Suppressor macrophage treated with lipopolysaccharide for 4 hours (primary cell): ENCODE results near the gene EXOSC2.

ENCODE experiments used
- DNase-seq: peaks from one replicate; pipeline ENCODE4 v3.0.0-alpha.2; 2020

Gene EXOSC2, protein sequence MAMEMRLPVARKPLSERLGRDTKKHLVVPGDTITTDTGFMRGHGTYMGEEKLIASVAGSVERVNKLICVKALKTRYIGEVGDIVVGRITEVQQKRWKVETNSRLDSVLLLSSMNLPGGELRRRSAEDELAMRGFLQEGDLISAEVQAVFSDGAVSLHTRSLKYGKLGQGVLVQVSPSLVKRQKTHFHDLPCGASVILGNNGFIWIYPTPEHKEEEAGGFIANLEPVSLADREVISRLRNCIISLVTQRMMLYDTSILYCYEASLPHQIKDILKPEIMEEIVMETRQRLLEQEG

DNA sequence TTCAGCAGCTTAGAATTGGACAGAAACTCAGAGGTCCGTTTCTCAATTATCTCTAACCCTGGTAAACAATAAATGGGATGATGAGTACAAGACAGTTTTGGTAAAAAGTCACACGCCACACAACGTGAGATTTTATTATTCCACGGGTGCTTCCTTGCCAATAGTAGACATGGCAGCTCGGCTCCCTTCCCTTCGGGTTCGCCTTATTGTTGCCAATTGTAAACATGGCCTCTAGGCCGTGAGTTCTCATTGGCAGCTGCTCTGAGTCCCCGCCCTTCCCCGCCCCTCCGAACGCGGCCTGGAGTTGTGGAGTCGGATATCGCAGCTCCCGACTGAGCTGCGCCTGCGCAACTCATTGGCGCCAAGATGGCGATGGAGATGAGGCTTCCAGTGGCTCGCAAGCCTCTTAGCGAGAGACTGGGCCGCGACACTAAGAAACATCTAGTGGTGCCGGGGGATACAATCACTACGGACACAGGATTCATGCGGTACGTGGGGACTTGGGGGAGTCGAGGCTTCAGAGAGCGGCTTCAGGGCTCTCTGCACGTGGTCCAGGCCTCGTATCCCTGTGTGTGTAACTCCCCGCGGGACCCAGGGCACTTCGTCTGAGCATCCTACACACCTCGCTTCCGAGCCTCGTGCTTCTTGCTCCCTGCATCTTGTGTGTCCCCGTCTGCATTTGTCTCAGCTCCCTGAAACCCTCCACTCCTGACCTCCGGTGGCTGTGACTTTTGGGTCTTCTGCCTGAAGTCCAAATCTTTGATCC lies at the start of gene EXOSC2:
TSS of gene EXOSC2 (plus strand) at position 355 of the 766 bp plus-strand sequence. CDS start at position 367, 12 bp downstream.
- peak; percentile 99 for DNase-seq

- DNase-seq, result no peak
Measured at GRCh38 chr9:130651221-130651620, 42.4 kb upstream of the EXOSC2 start.

GRCh38 chr9:130651752-130652151 lies 41.8 kb upstream of the EXOSC2 start:
- no peak for DNase-seq

DNA sequence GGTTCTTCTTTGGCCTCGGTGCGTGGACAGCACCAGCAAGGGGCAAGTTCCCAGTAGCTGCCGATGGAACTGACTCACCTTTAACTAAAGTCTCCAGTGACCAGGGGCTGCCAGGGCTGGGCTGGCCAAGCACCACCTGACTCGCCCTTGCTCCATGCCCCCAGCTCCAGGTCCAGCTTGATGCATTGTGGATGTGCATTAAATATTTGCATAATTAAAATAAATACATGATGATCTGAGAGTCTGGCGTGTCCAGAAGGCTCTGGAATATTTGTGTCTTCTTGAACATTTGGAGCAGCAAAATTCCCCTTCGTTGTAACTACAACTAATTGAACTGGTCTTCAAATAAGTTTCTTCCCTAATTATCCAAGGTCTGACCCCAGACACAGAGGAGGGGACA lies 38.7 kb upstream of the EXOSC2 start:
- no peak for DNase-seq

- no peak for DNase-seq
Measured at GRCh38 chr9:130658893-130659698, 34.5 kb upstream of the EXOSC2 start.

- no peak for DNase-seq
Measured at GRCh38 chr9:130659699-130660248, 33.8 kb upstream of the EXOSC2 start.

DNA sequence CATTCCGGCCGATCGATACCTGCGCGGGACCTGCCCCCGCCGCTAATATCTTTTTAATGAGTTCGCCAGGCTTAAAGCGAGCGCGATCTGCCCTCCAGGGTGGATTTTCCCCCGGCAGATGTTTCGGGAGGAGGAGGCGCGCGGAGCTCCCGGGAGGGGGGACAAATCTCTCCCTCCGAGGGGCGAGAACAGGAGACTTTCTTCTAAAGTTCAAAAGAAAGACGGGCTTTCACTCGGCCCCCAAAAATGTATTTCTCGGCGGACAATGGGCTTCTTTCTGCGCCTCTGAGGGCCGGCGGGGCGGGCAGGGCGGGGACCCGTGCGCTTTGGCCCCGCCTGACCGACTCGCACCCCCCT lies 33.3 kb upstream of the EXOSC2 start:
- no peak for DNase-seq

GRCh38 chr9:130660683-130661450 lies 32.7 kb upstream of the EXOSC2 start:
- DNase-seq, result no peak

DNA sequence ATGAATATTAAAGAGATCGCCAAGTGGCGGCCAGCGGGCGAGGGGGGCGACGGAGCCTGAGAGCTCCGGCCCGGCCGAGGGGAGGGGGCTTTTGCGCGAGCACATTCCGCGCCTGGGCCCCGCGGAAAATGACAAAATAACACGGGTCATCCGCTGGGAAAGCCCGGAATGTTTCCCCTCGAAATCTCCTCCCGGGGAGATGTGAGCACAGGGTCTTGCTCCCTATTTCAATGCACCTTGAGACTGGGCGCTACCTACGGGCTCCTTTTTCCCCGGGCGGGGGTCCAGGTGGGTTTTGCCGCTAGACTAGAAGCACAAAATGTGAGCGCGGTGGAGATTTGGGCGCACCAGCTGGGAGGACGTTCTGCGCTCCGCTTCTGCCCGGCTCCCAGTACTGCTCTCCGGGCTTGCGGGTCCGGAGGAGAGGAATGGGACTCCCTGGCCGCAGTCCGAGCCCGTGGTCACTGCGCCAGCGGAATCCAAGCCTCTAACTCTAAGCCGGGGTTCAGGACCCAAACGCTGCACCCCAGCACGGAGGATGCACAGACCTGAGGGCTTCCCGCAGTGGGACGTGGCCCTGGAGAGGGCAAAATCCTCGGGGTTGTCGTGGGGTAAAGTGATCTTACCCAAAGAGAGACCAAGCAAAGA lies 32.0 kb upstream of the EXOSC2 start:
- no peak for DNase-seq

- DNase-seq, result no peak
Measured at GRCh38 chr9:130662099-130662969, 31.2 kb upstream of the EXOSC2 start.

- no peak for DNase-seq
Measured at GRCh38 chr9:130662970-130663257, 30.7 kb upstream of the EXOSC2 start.

DNA sequence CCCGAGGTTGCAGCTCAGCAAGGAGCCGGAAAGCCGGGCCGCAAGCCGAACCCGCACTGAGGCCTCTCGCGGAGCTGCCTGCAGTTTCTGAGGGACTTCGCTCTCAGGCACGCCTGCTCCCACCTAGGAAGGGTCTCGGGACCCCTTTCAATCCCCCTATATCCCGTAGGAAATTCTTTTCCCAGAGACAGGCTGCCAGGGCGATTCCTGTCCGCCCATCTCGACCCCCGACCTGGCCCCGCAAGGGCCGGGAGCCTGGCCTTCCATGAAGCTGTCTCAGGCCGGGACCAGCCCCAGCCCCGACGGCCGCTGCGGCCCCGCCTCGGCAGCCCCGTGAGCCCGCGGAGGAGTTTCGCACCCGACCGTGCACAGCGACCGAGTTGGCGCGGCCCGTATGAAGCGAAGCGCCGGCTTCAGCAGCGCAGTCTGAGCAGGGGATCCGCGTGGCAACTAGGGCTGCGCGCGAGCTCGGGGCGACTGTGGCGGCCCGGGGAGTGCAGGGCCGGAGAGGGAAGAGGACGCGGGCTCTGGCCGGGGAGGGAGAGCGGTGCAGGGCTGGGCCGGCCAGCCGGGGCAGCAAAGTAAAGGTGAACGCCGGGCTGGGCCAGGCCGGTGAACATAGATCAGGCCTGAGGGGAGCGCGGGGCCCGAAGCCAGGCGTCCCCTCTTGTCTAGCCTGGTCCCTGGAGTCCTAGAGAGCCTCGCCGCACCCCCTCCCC lies 30.2 kb upstream of the EXOSC2 start:
- DNase-seq, result no peak

DNA sequence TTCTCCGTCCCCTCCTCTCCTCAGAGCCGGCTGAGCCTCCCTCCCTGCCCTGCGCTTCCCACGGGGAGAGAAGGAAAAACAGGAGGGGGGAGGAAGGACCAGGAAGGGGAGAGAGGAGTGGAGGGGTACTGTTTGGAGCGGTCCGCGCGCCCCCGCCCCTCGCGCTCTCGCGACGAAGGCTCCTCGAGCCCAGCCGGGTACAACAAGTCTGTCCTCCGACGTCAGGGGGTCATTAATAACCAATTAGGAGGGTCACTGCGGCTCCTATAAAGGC lies 29.7 kb upstream of the EXOSC2 start:
- DNase-seq, result no peak

- no peak for DNase-seq
Measured at GRCh38 chr9:130664251-130665028, 29.1 kb upstream of the EXOSC2 start, which contains the start of gene PRDM12. Gene PRDM12, plus strand, starts transcription at chr9:130664594. Its CDS starts 60 bp downstream, at chr9:130664654.

DNA sequence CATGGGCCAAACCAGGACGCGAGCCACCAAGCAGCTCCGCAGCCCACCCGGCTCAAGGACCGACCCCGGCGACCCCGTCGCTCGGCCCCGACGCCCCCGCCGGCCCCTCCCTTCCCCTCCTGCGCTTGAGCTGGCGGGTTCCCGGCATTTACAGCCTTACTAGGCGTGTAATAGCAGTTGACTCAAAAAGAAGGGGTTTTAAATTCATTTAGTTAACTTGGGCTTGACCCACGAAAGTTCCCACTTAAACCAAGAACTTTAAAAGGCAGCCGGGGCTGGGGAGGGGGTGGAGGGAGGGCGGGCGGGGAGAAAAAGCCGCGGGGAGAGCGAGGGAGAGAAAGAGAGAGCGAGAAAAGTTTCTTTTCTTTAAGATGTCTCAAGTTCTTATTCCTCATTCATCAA lies 28.6 kb upstream of the EXOSC2 start:
- DNase-seq, result no peak

DNA sequence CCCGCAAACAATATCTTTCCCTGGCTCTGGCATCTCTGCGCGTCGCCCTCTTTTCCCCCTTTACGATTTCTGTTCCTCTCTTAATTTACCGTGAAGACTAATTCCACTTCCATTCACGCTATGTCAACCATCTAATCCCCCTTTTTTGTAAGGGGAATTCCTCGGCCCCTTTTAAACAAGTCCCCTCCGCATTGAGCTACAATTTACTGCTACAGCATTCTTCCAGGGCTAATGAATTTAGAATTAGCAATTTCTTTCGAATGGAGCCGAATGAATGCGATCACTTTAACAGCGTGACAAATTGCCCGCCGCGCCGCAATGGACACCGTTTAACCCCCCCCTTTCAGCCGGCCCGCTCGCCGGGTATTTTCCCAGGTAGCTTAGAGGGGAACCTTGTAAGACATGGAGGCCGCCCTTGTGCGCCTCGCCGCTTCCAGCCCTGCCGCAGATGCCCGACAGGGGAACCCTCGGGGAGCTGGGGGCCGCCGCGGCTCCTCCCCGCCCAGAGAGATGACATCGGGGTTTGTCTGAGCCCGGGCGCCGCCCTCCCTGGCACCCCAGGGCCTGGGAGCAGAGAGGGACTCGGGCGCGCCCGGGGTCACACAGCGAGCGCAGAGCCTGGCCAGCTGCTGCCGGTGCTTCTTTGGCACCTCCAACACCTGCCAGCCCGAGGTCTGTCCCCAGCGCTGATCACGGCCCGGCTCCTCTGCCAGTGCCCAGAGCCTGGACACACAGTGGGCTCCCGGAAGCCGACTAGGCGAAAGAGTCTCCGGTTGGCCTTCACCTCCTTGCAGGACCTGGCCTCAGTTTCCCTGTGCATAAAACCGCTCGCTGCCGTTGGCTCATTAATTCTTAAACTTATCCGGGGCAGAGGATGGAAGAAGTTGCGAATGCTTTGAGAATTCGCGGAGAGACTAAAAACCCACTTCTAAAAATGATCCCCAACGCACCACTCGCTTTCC lies 27.9 kb upstream of the EXOSC2 start:
- DNase-seq, result no peak

DNA sequence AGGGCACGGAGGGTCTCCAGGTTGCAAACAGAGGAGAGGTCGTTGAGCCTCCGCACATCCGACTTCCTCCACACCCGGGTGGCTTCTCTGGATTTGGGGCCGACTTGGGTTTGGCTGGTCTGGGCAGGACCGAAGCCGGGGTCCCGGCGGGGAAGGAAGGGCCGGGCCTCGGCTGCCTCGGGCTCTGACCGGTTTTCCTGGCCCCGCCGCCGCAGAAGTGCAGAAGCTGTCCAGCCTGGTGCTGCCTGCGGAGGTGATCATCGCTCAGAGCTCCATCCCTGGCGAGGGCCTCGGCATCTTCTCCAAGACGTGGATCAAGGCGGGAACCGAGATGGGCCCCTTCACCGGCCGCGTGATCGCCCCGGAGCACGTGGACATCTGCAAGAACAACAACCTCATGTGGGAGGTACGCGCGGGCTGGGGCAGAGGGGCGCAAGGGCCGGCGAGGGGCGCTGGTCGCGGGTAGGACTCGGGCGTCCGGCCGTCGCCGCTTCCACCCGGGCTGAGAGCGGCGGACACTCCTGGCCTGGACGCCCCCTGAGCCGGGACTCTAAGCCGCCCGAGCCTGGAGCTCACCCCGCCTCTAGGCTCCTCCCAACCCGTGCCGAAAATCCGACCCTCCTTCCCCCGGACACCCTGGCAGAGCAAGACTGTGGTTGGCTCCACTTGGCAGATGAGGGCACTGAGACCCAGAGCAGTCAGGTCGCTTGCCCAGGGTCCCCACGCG lies 27.0 kb upstream of the EXOSC2 start:
- DNase-seq, result no peak

GRCh38 chr9:130667120-130667435 lies 26.5 kb upstream of the EXOSC2 start:
- peak; percentile 61 for DNase-seq
